Endothelial cell of umbilical vein (primary cell): ENCODE data around the gene FICD.

Experiments used
- CTCF ChIP-seq, 2 donors: IDR thresholded peaks; 1 replicate in 1 of 2; 2 replicates in 1 of 2; pipeline ENCODE4 v1.5.1; 2011; ENCODE audit warnings: low read length in 2 of 2, mild to moderate bottlenecking in 2 of 2, moderate library complexity in 2 of 2, control low read depth in 1 of 2, inconsistent platforms in 1 of 2, low read depth in 1 of 2; ENCODE audit not compliant: insufficient read depth in 1 of 2; ENCODE audit errors: extremely low read depth in 1 of 2
- JUN ChIP-seq: IDR thresholded peaks from 2 replicates; pipeline ENCODE4 v1.6.1; 2011; ENCODE audit warnings: borderline replicate concordance, low read depth; ENCODE audit not compliant: insufficient read length, insufficient read depth
- POLR2A ChIP-seq: IDR thresholded peaks from 2 replicates; pipeline ENCODE4 v1.6.1; 2012; ENCODE audit warnings: low read depth, mild to moderate bottlenecking, control low read depth, low read length
- POLR2AphosphoS5 ChIP-seq: IDR thresholded peaks from 2 replicates; pipeline ENCODE4 v1.6.1; 2012; ENCODE audit warnings: low read depth, mild to moderate bottlenecking, control low read depth, low read length, moderate library complexity; ENCODE audit not compliant: insufficient read depth

- TF ChIP-seq POLR2A (no peak), CTCF (IDR thresholded peaks at IDR 0.05; ENCODE audit: extremely low read depth in 1 of 2, insufficient read depth in 1 of 2, low read depth in 1 of 2, low read length in 2 of 2) (no peak), JUN (no peak), POLR2AphosphoS5 (no peak)
Measured at GRCh38 chr12:108517288-108518100, 2.4 kb downstream of the FICD start.
